ENCODE results near the gene EFL1.

Gene EFL1

GRCh38 chr15:82136120-82136519, 126.4 kb downstream of the EFL1 start:
- no peak overlapping the region for H3K27ac ChIP-seq
- TF ChIP-seq CTCF (conservative IDR thresholded peaks at IDR 0.05) (no peak), ZFX (IDR thresholded peaks at IDR 0.05) (no peak)

GRCh38 chr15:82135638-82136037, 126.9 kb downstream of the EFL1 start:
- no peak for TF ChIP-seq CTCF (conservative IDR thresholded peaks at IDR 0.05)
- H3K27ac ChIP-seq = no peak overlapping the region

GRCh38 chr15:82134461-82134860, 128.1 kb downstream of the EFL1 start:
- no peak overlapping the region for H3K27ac ChIP-seq
- TF ChIP-seq ZFX (IDR thresholded peaks at IDR 0.05) (no peak), CTCF (conservative IDR thresholded peaks at IDR 0.05) (no peak)

GRCh38 chr15:82133251-82133650, 129.3 kb downstream of the EFL1 start:
- H3K27ac ChIP-seq = no peak overlapping the region
- no peak for TF ChIP-seq CTCF (conservative IDR thresholded peaks at IDR 0.05)
- TF ChIP-seq ZFX (IDR thresholded peaks at IDR 0.05) = no peak

- H3K27ac ChIP-seq = no peak overlapping the region
These were observed 129.8 kb downstream of the EFL1 start for GRCh38 chr15:82132742-82133141.

GRCh38 chr15:82132096-82132495, 130.4 kb downstream of the EFL1 start:
- TF ChIP-seq ZFX (IDR thresholded peaks at IDR 0.05) = no peak
- TF ChIP-seq CTCF (conservative IDR thresholded peaks at IDR 0.05) = no peak
- no peak overlapping the region for H3K27ac ChIP-seq

More at GRCh38 chr15:82132742-82133141, 129.8 kb downstream of the EFL1 start:
- no peak for TF ChIP-seq ZFX (IDR thresholded peaks at IDR 0.05)
- TF ChIP-seq CTCF (conservative IDR thresholded peaks at IDR 0.05) = no peak

GRCh38 chr15:82130248-82130647, 132.3 kb downstream of the EFL1 start:
- no peak overlapping the region for H3K27ac ChIP-seq
- TF ChIP-seq ZFX (IDR thresholded peaks at IDR 0.05) (no peak), CTCF (conservative IDR thresholded peaks at IDR 0.05) (no peak)

Measured in C4-2B (cell line).